SU-DHL-6 (cell line): Measurements from ENCODE around the gene TBC1D10A.

ENCODE experiments used
- H2AFZ ChIP-seq: fragments of 200-600 bp; sonication (generic); 2 replicates; pipeline ENCODE4 v1.6.1; 2014; ENCODE audit warnings: low read depth, mild to moderate bottlenecking, moderate library complexity, mixed read lengths, antibody characterized with exemption, low read length; ENCODE audit not compliant: severe bottlenecking
- H3F3A ChIP-seq: fragments of 200-600 bp; shearing (Covaris generic); 2 replicates; pipeline ENCODE4 v1.6.0; 2016; ENCODE audit warnings: antibody characterized with exemption, mild to moderate bottlenecking; ENCODE audit not compliant: insufficient read depth
- H3K27ac ChIP-seq: fragments of 200-600 bp; sonication (generic); 2 replicates; pipeline ENCODE4 v1.5.1; 2016; ENCODE audit warnings: low read depth, mild to moderate bottlenecking, low read length, moderate library complexity, mixed read lengths
- H3K27me3 ChIP-seq: fragments of 200-600 bp; sonication (generic), shearing (Covaris generic); 2 replicates; pipeline ENCODE4 v1.6.0; 2014; ENCODE audit warnings: mild to moderate bottlenecking, low read length
- H3K36me3 ChIP-seq: fragments of 200-600 bp; sonication (generic); 2 replicates; pipeline ENCODE4 v1.6.1; 2014; ENCODE audit warnings: mild to moderate bottlenecking, low read length, mixed read lengths
- H3K4me2 ChIP-seq: fragments of 300-600, 200-600 bp; shearing (Covaris generic), sonication (generic); 2 replicates; pipeline ENCODE4 v1.6.0; 2014; ENCODE audit warnings: low read length, low read depth, mild to moderate bottlenecking; ENCODE audit not compliant: poor library complexity, severe bottlenecking
- H3K4me3 ChIP-seq: fragments of 200-600 bp; sonication (generic); 2 replicates; pipeline ENCODE4 v1.5.1; 2014; ENCODE audit warnings: antibody characterized with exemption, low read length, mild to moderate bottlenecking, mixed read lengths; ENCODE audit not compliant: insufficient read depth, poor library complexity, severe bottlenecking
- H3K79me2 ChIP-seq: fragments of 200-600 bp; sonication (generic); 2 replicates; pipeline ENCODE4 v1.6.1; 2014; ENCODE audit warnings: mild to moderate bottlenecking, low read length, moderate library complexity; ENCODE audit not compliant: insufficient read depth
- H3K9ac ChIP-seq: fragments of 200-600 bp; sonication (generic); 2 replicates; pipeline ENCODE4 v1.7.0; 2014; ENCODE audit warnings: mild to moderate bottlenecking, low read length
- H3K9me2 ChIP-seq: fragments of 200-600 bp; sonication (generic); replicated peaks from 2 replicates; pipeline ENCODE4 v1.6.1; 2014; ENCODE audit warnings: low read length; ENCODE audit not compliant: insufficient read depth
- H3K9me3 ChIP-seq: fragments of 200-600 bp; sonication (generic); 2 replicates; pipeline ENCODE4 v1.6.1; 2014; ENCODE audit warnings: low read length, mixed read lengths; ENCODE audit not compliant: insufficient read depth
- H4K20me1 ChIP-seq: fragments of 200-600 bp; sonication (generic); 2 replicates; pipeline ENCODE4 v1.6.1; 2014; ENCODE audit warnings: low read depth, mild to moderate bottlenecking, antibody characterized with exemption, low read length, moderate library complexity, mixed read lengths
- CTCF ChIP-seq: fragments of 200-600 bp; sonication (generic); IDR thresholded peaks from one replicate; pipeline ENCODE4 v1.5.1; 2017; ENCODE audit warnings: antibody characterized with exemption, mild to moderate bottlenecking, low read length, moderate library complexity; ENCODE audit not compliant: insufficient read depth, poor library complexity, severe bottlenecking
- EZH2phosphoT487 ChIP-seq: fragments of 200-600 bp; sonication (generic), shearing (Covaris generic); conservative IDR thresholded peaks from 2 replicates; pipeline ENCODE4 v1.6.1; 2018; ENCODE audit warnings: mild to moderate bottlenecking, antibody characterized with exemption, low read length, moderate library complexity, mixed read lengths

Gene TBC1D10A

GRCh38 chr22:30318799-30319419 is 7.8 kb downstream of the TBC1D10A start:
- Histone ChIP-seq H3K4me3 (no peak overlapping the region), H3K9me3 (no peaks in the 10 kb centered on the region), H3K27ac (no peak overlapping the region), H2AFZ (no peak overlapping the region), H3K79me2 (no peaks in the 10 kb centered on the region), H3K4me2 (no peak overlapping the region), H3K9ac (no peak overlapping the region), H3K27me3 (no peaks in the 10 kb centered on the region), H4K20me1 (no peaks in the 10 kb centered on the region), H3K36me3 (no peaks in the 10 kb centered on the region), H3K9me2 (no peaks in the 10 kb centered on the region), H3F3A (no peaks in the 10 kb centered on the region)
- TF ChIP-seq EZH2phosphoT487 (no peak), CTCF (no peak)

DNA sequence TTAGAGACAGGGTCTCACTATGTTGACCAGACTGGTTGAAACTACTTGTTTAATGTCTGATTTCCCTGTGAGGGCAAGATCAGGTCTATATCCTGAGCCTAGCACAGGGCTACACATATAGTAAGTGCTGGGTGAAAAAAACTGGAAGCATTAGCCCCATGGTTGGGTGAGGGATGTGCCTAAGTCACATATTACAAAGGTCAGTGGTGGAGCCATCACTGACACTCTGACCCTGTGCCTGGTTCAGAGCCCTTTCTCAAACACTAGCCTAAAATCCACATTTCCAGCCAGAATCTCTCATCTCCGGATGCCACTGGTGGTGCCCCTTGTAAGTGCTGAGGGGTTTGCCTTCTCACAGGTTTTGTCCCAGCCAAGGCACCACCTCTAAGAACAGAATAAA is 9.0 kb downstream of the TBC1D10A start:
- H2AFZ ChIP-seq = no peak overlapping the region
- H4K20me1 ChIP-seq = no peaks in the 10 kb centered on the region
- no peak overlapping the region for H3K27ac ChIP-seq
- no peak overlapping the region for H3K4me2 ChIP-seq
- TF ChIP-seq EZH2phosphoT487 = no peak
- no peak for TF ChIP-seq CTCF
- H3K4me3 ChIP-seq = no peak overlapping the region
- no peaks in the 10 kb centered on the region for H3F3A ChIP-seq
- no peaks in the 10 kb centered on the region for H3K79me2 ChIP-seq
- H3K27me3 ChIP-seq = no peaks in the 10 kb centered on the region
- H3K9me3 ChIP-seq = no peaks in the 10 kb centered on the region
- no peaks in the 10 kb centered on the region for H3K9me2 ChIP-seq
- H3K9ac ChIP-seq = no peak overlapping the region
- H3K36me3 ChIP-seq = no peaks in the 10 kb centered on the region

GRCh38 chr22:30315962-30316576 is 10.7 kb downstream of the TBC1D10A start:
- Histone ChIP-seq H3K4me2 (no peak overlapping the region), H3K79me2 (no peaks in the 10 kb centered on the region)

More at GRCh38 chr22:30315962-30316576, 10.7 kb downstream of the TBC1D10A start:
- H3K27ac ChIP-seq = no peak overlapping the region
- H3K4me3 ChIP-seq = no peak overlapping the region
- no peaks in the 10 kb centered on the region for H3K9me2 ChIP-seq
- H3K9me3 ChIP-seq = no peaks in the 10 kb centered on the region
- no peaks in the 10 kb centered on the region for H4K20me1 ChIP-seq
- no peak for TF ChIP-seq EZH2phosphoT487
- no peak for TF ChIP-seq CTCF
- no peaks in the 10 kb centered on the region for H3K36me3 ChIP-seq
- H3K9ac ChIP-seq = no peak overlapping the region
- no peak overlapping the region for H2AFZ ChIP-seq
- no peaks in the 10 kb centered on the region for H3K27me3 ChIP-seq
- H3F3A ChIP-seq = no peaks in the 10 kb centered on the region
